KMS-11 (cell line): ENCODE results near the gene RTN4IP1.

ENCODE experiments used
- H2AFZ ChIP-seq: fragments of 200-600 bp; sonication (generic); 2 replicates; pipeline ENCODE4 v1.6.1; 2016; ENCODE audit warnings: antibody characterized with exemption, mixed run types, low read depth
- H3K27ac ChIP-seq: fragments of 200-600 bp; sonication (generic); 2 replicates; pipeline ENCODE4 v1.6.1; 2016; ENCODE audit warnings: mild to moderate bottlenecking, mixed run types
- H3K27me3 ChIP-seq: fragments of 200-600 bp; sonication (generic); 2 replicates; pipeline ENCODE4 v1.6.1; 2017; ENCODE audit warnings: mild to moderate bottlenecking, low read depth, mixed run types, moderate library complexity; ENCODE audit not compliant: insufficient read depth
- H3K36me3 ChIP-seq: fragments of 200-600 bp; sonication (generic); 2 replicates; pipeline ENCODE4 v1.6.1; 2017; ENCODE audit warnings: mild to moderate bottlenecking, mixed run types; ENCODE audit not compliant: insufficient read depth
- H3K4me1 ChIP-seq: fragments of 200-600 bp; sonication (generic); 2 replicates; pipeline ENCODE4 v1.6.1; 2016; ENCODE audit warnings: mild to moderate bottlenecking, low read depth, mixed run types; ENCODE audit not compliant: poor library complexity, severe bottlenecking
- H3K4me2 ChIP-seq: fragments of 200-600 bp; sonication (generic); 2 replicates; pipeline ENCODE4 v1.7.0; 2016; ENCODE audit warnings: mild to moderate bottlenecking, mixed run types
- H3K4me3 ChIP-seq: fragments of 200-600 bp; sonication (generic); IDR thresholded peaks from 2 replicates; pipeline ENCODE4 v1.6.1; 2017; ENCODE audit warnings: low read depth, low read length, mixed read lengths; ENCODE audit not compliant: insufficient read depth
- H3K79me2 ChIP-seq: fragments of 200-600 bp; sonication (generic); 2 replicates; pipeline ENCODE4 v1.6.1; 2016; ENCODE audit warnings: low read depth, mixed run types; ENCODE audit not compliant: insufficient read depth
- H3K9ac ChIP-seq: fragments of 200-600 bp; sonication (generic); 2 replicates; pipeline ENCODE4 v1.6.1; 2016; ENCODE audit warnings: mild to moderate bottlenecking, mixed run types
- H4K20me1 ChIP-seq: fragments of 200-600 bp; sonication (generic); 2 replicates; pipeline ENCODE4 v1.6.1; 2016; ENCODE audit warnings: mild to moderate bottlenecking, mixed run types; ENCODE audit not compliant: insufficient read depth
- CTCF ChIP-seq: fragments of 200-600 bp; sonication (generic); conservative IDR thresholded peaks from 2 replicates; pipeline ENCODE4 v1.6.1; 2017; ENCODE audit warnings: low read depth, mild to moderate bottlenecking, antibody characterized with exemption, low read length, moderate library complexity, mixed read lengths

Gene RTN4IP1

DNA sequence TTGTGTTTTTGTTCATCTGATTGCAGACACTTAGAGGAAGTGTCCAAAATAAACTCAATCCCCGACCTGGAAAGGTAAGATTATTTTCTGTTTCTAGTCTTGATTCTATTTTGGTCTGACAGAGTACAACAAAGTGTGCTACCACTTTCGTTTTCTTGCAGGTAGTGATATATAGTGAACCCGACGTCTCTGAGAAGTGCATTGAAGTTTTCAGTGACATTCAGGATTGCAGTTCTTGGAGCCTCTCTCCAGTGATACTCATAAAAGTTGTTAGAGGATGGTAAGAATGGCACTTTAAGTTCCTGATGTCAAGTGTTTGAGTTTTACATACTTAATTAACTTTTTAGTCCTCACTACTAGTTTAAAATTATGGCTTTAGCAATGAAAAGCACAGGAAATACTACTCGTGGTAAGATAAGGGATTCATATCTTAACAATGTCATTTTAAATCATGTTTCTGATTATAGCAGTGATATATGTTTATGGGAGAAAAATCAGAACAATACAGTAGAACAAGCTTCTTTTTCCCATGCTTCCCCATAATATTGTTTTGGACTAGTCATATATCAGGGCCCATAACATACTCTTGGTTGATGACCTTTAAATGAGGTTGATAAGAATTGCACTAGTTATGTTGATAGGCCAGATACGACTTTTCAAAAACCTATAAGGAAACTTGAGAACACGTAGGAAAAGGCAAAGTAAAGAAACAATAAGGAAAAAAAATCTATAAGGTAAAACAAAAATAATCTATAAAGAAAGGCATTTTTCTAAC lies 104.0 kb downstream of the RTN4IP1 start:
- H3K79me2 ChIP-seq: no peaks in the 10 kb centered on the region
- no peaks in the 10 kb centered on the region for H3K36me3 ChIP-seq
- peak overlapping the region; percentile 94 for H3K4me2 ChIP-seq
- H3K4me1 ChIP-seq: peaks cover 30% of the 10 kb centered on the region
- no peaks in the 10 kb centered on the region for H3K27me3 ChIP-seq
- peak overlapping the region; percentile 83 for H2AFZ ChIP-seq
- no peak for TF ChIP-seq CTCF
- H3K9ac ChIP-seq: peak overlapping the region; percentile 27; the same call in 1 of the 2 replicates
- H3K27ac ChIP-seq: peak overlapping the region; percentile 36; the same call in 1 of the 2 replicates
- H3K4me3 ChIP-seq: no peak overlapping the region
- no peaks in the 10 kb centered on the region for H4K20me1 ChIP-seq

DNA sequence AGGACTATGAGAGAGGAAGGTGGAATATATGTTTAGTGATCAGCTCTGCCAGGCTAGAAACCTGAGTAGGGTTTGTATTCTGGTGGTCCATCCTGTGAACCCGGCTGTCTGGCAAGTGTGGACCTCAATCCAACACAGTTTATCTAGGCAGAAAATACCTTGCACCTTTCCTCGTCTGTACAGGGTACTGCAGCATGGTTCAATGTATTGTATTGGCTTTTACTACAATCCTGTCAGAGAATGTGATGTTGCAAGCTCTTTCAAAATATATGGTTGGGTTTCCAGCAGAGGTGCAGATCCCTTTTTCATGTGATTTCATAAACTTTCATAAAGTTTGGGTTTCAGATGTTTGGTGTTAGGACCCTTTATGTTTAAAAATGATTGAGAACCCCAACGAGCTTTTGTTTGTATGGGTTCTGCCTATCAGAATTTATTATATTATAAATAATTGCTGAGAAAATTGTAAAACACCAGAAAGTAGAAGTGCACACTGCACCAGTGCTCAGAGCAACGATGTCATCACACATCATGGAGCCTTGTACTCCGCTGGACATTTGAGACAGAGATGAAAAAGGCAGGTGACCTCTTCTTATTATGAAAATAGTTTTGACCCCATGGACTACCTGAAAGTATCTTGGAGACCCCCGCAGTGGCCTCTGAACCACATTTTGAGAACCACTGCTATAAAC lies 106.6 kb downstream of the RTN4IP1 start:
- H3K4me3 ChIP-seq: no peak overlapping the region
- no peaks in the 10 kb centered on the region for H3K79me2 ChIP-seq
- H3K27ac ChIP-seq: no peak overlapping the region
- H4K20me1 ChIP-seq: no peaks in the 10 kb centered on the region
- H3K36me3 ChIP-seq: no peaks in the 10 kb centered on the region
- H3K4me2 ChIP-seq: no peak overlapping the region
- H3K9ac ChIP-seq: no peak overlapping the region
- peaks cover 41% of the 10 kb centered on the region for H3K4me1 ChIP-seq
- H3K27me3 ChIP-seq: no peaks in the 10 kb centered on the region
- no peak for TF ChIP-seq CTCF
- no peak overlapping the region for H2AFZ ChIP-seq
